HL-60 (cell line): ENCODE results near the gene GCLC.

Experiments
- DNase-seq, 2 experiments: peaks; one replicate each; pipeline ENCODE4 v3.0.0-alpha.2; 2010 to 2020; ENCODE audit warnings: low read depth in 1 of 2, low spot score in 1 of 2
- H3K27ac ChIP-seq: fragments of 250-450 bp; sonication (Bioruptor Pico); replicated peaks from 2 replicates; pipeline ENCODE4 v1.5.1; 2020; ENCODE audit warnings: mild to moderate bottlenecking, moderate library complexity
- H3K27me3 ChIP-seq: fragments of 250-450 bp; sonication (Bioruptor Pico); 2 replicates; pipeline ENCODE4 v1.5.1; 2021; ENCODE audit warnings: mild to moderate bottlenecking, moderate library complexity; ENCODE audit not compliant: insufficient read depth, poor library complexity, severe bottlenecking
- H3K4me3 ChIP-seq: replicated peaks from 2 replicates; pipeline ENCODE4 v1.5.1; 2011; ENCODE audit warnings: mild to moderate bottlenecking, control low read depth, low read length; ENCODE audit not compliant: insufficient read depth
- GABPA ChIP-seq: IDR thresholded peaks from 2 replicates; pipeline ENCODE4 v1.6.1; 2012; ENCODE audit warnings: low read depth
- POLR2AphosphoS5 ChIP-seq: IDR thresholded peaks from 2 replicates; pipeline ENCODE4 v1.6.1; 2012; ENCODE audit warnings: low read depth
- SPI1 ChIP-seq: IDR thresholded peaks from 2 replicates; pipeline ENCODE4 v1.6.1; 2012; ENCODE audit warnings: low read depth, mild to moderate bottlenecking, borderline replicate concordance
- TF ChIP-seq, protein P1 (sequence below): IDR thresholded peaks from one replicate; pipeline ENCODE4 v1.5.1; 2011; ENCODE audit warnings: low read length, control low read depth, inconsistent platforms; ENCODE audit not compliant: insufficient read depth
- TF ChIP-seq, protein P2 (sequence below): IDR thresholded peaks from 2 replicates; pipeline ENCODE4 v1.6.1; 2012; ENCODE audit warnings: low read depth; ENCODE audit not compliant: insufficient replicate concordance

Gene GCLC

GRCh38 chr6:53532061-53532797 is 12.7 kb downstream of the GCLC start:
- H3K27ac ChIP-seq = no peak overlapping the region
- no peaks in the 10 kb centered on the region for H3K27me3 ChIP-seq
- TF ChIP-seq GABPA (no peak), SPI1 (no peak), POLR2AphosphoS5 (no peak)
- TF ChIP-seq, protein P1, sequence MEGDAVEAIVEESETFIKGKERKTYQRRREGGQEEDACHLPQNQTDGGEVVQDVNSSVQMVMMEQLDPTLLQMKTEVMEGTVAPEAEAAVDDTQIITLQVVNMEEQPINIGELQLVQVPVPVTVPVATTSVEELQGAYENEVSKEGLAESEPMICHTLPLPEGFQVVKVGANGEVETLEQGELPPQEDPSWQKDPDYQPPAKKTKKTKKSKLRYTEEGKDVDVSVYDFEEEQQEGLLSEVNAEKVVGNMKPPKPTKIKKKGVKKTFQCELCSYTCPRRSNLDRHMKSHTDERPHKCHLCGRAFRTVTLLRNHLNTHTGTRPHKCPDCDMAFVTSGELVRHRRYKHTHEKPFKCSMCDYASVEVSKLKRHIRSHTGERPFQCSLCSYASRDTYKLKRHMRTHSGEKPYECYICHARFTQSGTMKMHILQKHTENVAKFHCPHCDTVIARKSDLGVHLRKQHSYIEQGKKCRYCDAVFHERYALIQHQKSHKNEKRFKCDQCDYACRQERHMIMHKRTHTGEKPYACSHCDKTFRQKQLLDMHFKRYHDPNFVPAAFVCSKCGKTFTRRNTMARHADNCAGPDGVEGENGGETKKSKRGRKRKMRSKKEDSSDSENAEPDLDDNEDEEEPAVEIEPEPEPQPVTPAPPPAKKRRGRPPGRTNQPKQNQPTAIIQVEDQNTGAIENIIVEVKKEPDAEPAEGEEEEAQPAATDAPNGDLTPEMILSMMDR = no peak
- TF ChIP-seq, protein P2, sequence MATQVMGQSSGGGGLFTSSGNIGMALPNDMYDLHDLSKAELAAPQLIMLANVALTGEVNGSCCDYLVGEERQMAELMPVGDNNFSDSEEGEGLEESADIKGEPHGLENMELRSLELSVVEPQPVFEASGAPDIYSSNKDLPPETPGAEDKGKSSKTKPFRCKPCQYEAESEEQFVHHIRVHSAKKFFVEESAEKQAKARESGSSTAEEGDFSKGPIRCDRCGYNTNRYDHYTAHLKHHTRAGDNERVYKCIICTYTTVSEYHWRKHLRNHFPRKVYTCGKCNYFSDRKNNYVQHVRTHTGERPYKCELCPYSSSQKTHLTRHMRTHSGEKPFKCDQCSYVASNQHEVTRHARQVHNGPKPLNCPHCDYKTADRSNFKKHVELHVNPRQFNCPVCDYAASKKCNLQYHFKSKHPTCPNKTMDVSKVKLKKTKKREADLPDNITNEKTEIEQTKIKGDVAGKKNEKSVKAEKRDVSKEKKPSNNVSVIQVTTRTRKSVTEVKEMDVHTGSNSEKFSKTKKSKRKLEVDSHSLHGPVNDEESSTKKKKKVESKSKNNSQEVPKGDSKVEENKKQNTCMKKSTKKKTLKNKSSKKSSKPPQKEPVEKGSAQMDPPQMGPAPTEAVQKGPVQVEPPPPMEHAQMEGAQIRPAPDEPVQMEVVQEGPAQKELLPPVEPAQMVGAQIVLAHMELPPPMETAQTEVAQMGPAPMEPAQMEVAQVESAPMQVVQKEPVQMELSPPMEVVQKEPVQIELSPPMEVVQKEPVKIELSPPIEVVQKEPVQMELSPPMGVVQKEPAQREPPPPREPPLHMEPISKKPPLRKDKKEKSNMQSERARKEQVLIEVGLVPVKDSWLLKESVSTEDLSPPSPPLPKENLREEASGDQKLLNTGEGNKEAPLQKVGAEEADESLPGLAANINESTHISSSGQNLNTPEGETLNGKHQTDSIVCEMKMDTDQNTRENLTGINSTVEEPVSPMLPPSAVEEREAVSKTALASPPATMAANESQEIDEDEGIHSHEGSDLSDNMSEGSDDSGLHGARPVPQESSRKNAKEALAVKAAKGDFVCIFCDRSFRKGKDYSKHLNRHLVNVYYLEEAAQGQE = no peak
- no peak for DNase-seq
- no peak overlapping the region for H3K4me3 ChIP-seq

DNA sequence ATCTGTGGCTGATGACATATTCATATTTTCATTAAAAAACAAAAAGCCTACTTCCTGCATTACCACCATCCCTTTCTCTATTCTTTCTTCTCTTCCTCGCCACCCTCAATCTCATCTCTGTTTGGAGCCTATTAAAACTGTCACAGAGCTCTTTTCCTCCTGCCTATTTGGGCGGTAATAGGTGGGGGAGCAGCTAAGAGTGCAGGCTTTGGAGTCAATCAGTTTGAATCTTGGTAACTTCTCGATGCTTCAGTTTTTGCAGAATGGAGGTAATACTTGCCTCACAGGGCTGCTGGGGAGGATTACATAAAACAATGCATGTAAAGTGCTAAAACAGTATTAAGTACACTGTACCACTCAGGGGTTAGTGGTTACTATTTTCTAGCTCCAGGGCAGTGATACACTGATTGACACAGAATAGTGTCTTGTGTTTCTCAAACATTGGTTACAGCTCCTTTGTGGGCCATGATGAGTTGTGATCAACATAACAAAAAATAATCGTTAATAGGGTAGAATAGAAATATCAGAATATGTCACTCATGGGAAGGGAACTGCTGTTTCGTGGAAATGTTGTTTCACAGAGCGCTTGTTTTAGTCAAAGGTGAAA is 14.0 kb downstream of the GCLC start:
- no peak overlapping the region for H3K4me3 ChIP-seq
- no peak overlapping the region for H3K27ac ChIP-seq
- DNase-seq = no peak
- no peak for TF ChIP-seq POLR2AphosphoS5
- TF ChIP-seq, protein P1 = no peak
- TF ChIP-seq GABPA = no peak
- H3K27me3 ChIP-seq = no peaks in the 10 kb centered on the region

DNA sequence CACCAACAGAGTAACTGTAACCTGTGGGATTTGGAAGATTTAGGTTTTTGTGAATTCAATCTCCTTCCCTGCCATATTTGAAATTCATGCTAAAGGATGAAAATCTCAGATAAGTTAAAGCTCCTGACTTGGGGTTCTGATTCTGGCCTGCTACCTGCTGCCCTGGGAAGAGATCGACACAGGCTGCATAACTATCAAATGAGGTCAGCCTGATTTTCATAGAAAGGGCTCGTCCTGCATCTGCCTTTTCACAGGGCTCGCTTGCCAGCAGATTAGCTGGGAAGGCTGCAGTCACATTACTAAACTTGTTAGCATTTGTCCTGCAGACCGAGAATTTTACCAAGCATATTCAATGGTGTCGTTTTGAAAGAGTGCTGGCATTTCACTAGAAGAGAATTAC is 14.6 kb downstream of the GCLC start:
- Histone ChIP-seq H3K4me3 (no peak overlapping the region), H3K27ac (no peak overlapping the region), H3K27me3 (no peaks in the 10 kb centered on the region)
- no peak for DNase-seq
- no peak for TF ChIP-seq GABPA
- TF ChIP-seq, protein P1 = no peak
- TF ChIP-seq POLR2AphosphoS5 = no peak
- no peak for TF ChIP-seq SPI1
- TF ChIP-seq, protein P2 = no peak
